Measurements from ENCODE around the gene GIMAP2. TPM values are rescaled to one million over a fixed set of nuclear protein-coding genes. Genes with fewer than 3 reads are reported as not detected.
"Not testable (repeated sequence)": the region's sequence is repeated elsewhere in the genome, so short reads cannot be mapped to it uniquely, and the experiment has no call there.

The GIMAP2 gene
- total and polyA plus RNA-seq, 12 donors: 5.2 to 23.6 (median 14.5) TPM

DNA sequence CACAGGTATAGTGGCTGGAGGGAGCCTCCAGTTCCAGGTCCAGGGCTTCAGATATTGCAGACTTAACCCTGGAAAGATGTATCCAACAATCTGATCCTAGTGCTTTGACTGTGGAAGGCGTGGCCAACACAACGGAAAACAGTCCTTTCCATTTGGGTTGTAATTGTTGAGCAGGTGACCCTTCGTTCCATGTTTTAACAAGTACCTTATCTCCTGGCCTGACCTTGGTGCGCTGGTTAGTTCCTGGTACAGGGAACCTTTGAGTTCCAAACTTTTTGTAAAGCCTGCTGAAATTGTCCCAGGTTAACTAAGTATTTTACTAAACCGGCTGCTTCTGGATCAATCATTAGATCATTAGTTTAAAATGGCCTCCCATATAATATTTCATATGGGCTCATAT is 29.5 kb upstream of the GIMAP2 start:
- TF ChIP-seq, protein P1, sequence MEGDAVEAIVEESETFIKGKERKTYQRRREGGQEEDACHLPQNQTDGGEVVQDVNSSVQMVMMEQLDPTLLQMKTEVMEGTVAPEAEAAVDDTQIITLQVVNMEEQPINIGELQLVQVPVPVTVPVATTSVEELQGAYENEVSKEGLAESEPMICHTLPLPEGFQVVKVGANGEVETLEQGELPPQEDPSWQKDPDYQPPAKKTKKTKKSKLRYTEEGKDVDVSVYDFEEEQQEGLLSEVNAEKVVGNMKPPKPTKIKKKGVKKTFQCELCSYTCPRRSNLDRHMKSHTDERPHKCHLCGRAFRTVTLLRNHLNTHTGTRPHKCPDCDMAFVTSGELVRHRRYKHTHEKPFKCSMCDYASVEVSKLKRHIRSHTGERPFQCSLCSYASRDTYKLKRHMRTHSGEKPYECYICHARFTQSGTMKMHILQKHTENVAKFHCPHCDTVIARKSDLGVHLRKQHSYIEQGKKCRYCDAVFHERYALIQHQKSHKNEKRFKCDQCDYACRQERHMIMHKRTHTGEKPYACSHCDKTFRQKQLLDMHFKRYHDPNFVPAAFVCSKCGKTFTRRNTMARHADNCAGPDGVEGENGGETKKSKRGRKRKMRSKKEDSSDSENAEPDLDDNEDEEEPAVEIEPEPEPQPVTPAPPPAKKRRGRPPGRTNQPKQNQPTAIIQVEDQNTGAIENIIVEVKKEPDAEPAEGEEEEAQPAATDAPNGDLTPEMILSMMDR (IDR thresholded peaks at IDR 0.05): no peak
- TF ChIP-seq POLR2A (IDR thresholded peaks at IDR 0.05): no peak
- WGBS, 4 donors: 68 to 76% (median 71%) methylated on average over 5 of the region's 5 CpGs
- no peak overlapping the region for H3K4me3 ChIP-seq

DNA sequence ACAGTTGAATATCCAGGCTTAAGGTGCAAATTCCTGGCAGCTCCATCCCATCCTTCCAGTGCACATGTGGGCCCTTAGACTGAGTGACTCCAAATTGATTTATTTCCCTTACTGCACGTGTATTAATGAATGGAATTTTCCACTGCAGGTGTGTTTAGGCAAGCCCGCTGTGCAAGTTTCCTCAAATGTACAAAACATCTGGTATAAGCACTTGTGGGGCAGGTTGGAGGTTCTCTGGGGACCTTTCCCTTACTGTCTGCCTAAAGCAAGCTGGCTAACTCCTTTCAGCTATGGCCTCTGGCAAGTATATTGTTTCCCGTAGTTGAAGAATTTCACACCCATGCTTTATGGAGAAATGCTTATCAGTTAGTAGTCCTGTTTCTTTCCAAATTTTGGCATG is 28.0 kb upstream of the GIMAP2 start:
- intact Hi-C loops (cut with DNase I): no loop called here
- Histone ChIP-seq H3K4me3 (no peak overlapping the region), H3K27ac (no peak overlapping the region), H3K4me1 (replicated peaks in 1 of 2) (no peaks in the 10 kb centered on the region), H3K27me3 (no peaks in the 10 kb centered on the region), H3K36me3 (replicated peaks in 1 of 2) (no peaks in the 10 kb centered on the region), H3K9me3 (replicated peaks in 1 of 3) (no peaks in the 10 kb centered on the region)
- no peak for DNase-seq
- WGBS, 4 donors: 48 to 92% (median 74%) methylated on average over 3 of the region's 3 CpGs
- TF ChIP-seq, protein P1 (IDR thresholded peaks at IDR 0.05): no peak
- no peak for TF ChIP-seq POLR2A (IDR thresholded peaks at IDR 0.05)

More for the DNA sequence above, 29.5 kb upstream of the GIMAP2 start:
- intact Hi-C loops (cut with DNase I): no loop called here
- Histone ChIP-seq H3K27me3 (no peaks in the 10 kb centered on the region), H3K4me1 (replicated peaks in 1 of 2) (no peaks in the 10 kb centered on the region), H3K36me3 (replicated peaks in 1 of 2) (no peaks in the 10 kb centered on the region), H3K27ac (no peak overlapping the region), H3K9me3 (replicated peaks in 1 of 3) (no peaks in the 10 kb centered on the region)
- DNase-seq: no peak

DNA sequence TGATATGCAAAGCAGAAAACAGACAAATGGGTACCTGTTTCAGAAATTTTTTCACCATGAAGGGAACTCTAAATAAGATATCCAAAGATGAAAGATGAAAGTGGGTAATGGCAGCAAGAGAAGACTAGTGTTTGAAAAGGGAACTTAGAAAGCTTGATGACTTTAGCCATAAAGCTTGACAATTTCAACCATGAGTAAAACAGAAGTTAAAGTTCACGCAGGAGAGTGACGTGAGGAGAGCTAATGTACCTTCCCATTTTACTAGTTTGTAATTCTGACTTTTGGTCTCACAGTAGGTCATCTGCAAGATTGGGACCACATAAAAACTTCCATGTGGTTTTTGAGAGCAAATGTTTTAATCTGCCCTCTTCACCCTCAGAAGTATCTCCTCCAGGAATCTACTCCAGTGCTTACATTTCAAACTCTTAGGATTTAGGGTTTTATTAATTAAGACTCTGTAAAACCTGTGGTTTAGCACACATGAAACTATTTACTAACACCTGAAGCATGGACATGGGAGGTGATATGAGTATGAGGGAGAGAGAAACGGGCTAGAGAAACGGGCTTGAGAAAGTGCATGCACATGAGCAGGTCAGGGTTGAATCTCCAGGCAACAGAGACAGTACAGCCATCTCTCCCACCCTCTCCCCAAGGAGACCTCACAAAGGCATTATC is 24.4 kb upstream of the GIMAP2 start:
- Histone ChIP-seq H3K36me3 (replicated peaks in 1 of 2) (no peaks in the 10 kb centered on the region), H3K27ac (no peak overlapping the region), H3K4me3 (no peak overlapping the region), H3K9me3 (replicated peaks in 1 of 3) (no peaks in the 10 kb centered on the region), H3K4me1 (replicated peaks in 1 of 2) (no peaks in the 10 kb centered on the region), H3K27me3 (no peaks in the 10 kb centered on the region)
- intact Hi-C loops (cut with DNase I): no loop called here
- 73 to 89% (median 84%) methylated on average over 4 of the region's 4 CpGs for WGBS, 4 donors
- TF ChIP-seq POLR2A (IDR thresholded peaks at IDR 0.05): no peak
- TF ChIP-seq, protein P1 (IDR thresholded peaks at IDR 0.05): no peak
- no peak for DNase-seq

DNA sequence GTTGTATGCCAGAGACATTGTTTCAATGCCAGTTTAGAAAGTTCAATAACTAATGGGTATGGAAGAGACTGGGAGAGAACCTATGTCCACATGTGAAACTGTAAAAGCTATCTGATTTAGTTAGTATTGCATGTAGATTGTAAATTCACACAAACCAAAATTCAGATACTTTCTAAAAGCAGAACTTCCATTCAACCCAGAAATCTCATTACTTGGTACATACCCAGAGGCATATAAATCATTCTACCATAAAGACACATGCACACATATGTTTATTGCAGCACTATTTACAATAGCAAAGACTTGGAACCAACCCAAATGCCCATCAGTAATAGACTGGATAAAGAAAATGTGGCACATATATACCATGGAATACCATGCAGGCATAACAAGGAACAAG is 22.7 kb upstream of the GIMAP2 start:
- intact Hi-C loops (cut with DNase I); H3K4me3 ChIP-seq; H3K27ac ChIP-seq; H3K4me1 ChIP-seq (replicated peaks in 1 of 2); H3K36me3 ChIP-seq (replicated peaks in 1 of 2); DNase-seq; H3K9me3 ChIP-seq (replicated peaks in 1 of 3); H3K27me3 ChIP-seq: not testable (repeated sequence)

DNA sequence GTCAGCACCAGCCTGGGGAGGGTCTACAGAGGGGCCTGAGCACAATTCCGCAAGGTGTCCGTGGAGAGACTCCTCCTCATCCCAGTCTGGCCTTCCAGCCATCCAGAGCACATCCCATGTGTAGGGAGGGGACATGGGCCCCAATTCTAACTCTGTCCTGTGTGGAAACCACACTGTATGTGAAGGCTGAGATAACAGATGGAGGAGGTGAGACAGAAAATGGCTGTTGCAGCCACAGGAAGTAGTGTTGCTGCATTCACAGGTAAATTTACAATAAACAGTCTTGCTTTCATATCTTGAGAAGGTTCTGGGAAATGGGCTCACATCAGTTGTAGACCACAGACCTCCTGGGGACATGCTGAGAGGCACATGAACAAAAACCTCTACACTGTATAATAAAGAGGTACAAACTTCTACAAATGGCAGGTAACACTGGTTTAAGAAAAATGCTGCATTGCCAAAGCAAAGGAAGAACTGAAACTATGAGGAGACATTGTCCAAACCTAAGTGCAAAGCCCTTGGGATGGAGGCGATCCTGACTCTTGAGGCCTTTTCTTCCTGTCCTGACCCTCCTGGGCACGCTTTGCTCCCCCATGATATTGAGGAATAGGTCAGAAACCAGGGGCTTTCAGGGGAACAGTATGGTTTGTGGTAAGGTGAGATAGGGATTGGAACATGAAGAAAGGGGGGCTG is 21.6 kb upstream of the GIMAP2 start:
- TF ChIP-seq, protein P1 (IDR thresholded peaks at IDR 0.05): no peak
- TF ChIP-seq POLR2A (IDR thresholded peaks at IDR 0.05): no peak
- H3K27ac ChIP-seq: no peak overlapping the region
- no peaks in the 10 kb centered on the region for H3K27me3 ChIP-seq
- H3K4me1 ChIP-seq (replicated peaks in 1 of 2): no peaks in the 10 kb centered on the region
- no peaks in the 10 kb centered on the region for H3K36me3 ChIP-seq (replicated peaks in 1 of 2)
- intact Hi-C loops (cut with DNase I): no loop called here
- DNase-seq: no peak
- WGBS, 4 donors: 69 to 86% (median 76%) methylated on average over 4 of the region's 4 CpGs
- H3K4me3 ChIP-seq: no peak overlapping the region
- H3K9me3 ChIP-seq (replicated peaks in 1 of 3): no peaks in the 10 kb centered on the region
